ENCODE data around the gene CLCNKB. TPM values are rescaled to one million over a fixed set of nuclear protein-coding genes. Genes with fewer than 3 reads are reported as not detected.
A peak's percentile ranks its signal among the peaks of the same experiment; 100 is the strongest.

Gene CLCNKB
- total RNA-seq, 1 experiment from 2014 or later, result not detected

DNA sequence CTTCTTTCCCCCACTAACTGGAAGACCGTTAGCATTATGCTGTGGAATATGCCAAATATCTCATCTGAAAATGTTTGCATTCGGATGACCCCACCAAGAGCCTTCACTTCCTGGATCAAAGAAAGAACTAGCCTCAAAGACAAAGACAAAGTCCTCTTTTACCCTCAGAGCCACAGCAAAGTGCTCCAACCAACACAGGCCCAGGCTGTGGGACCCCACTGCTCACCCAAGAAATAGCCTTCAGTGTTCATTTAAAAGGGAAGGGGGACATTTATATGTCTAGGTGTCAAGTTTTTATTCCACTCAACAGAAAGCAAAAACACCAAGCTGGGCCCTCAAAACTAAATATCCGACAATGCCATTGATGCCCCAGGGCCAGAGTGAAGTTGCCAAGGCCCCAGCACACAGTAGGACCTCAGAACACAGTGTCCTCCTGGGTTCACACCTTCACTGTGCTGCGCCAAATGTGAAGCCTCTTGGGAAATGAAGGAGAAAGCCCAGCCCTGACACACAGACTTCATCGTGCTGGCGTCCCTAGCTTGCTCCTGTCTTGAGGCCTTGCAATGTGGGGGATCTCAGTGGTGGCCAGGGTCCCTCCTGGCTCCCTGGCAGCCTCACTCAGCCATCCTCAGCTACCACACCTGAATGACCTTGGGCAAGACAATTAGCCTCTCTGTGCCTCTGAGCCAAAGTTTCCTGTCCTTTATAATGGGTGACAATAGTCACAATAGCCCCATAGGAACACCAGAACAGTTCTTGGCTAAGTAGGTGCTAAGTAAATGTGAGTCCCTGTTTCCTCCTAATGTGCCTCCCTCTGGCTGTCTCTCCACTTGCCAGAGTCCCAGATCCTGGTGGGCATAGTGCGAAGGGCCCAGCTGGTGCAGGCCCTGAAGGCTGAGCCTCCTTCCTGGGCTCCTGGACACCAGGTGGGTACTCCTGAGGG is 11.3 kb downstream of the CLCNKB start:
- in situ Hi-C loops (cut with HindIII; ENCODE audit: low pct_unique_long_range_greater_than_20kb, low sequenced_read_pairs) (no loop called here), intact Hi-C loops (cut with micrococcal nuclease; ENCODE audit: unreplicated experiment) (no loop called here)
- Histone ChIP-seq H3K4me3 (ENCODE audit: low read depth in 2 of 2, low read length in 2 of 2) (no peak overlapping the region), H3K9me3 (ENCODE audit: control insufficient read depth, insufficient read depth, low read depth, low read length) (no peaks in the 10 kb centered on the region), H3K4me1 (ENCODE audit: control insufficient read depth, insufficient read depth, low read length) (no peaks in the 10 kb centered on the region), H3K27me3 (ENCODE audit: control insufficient read depth, insufficient read depth, low read length) (no peaks in the 10 kb centered on the region), H3K27ac (ENCODE audit: low read length) (no peak overlapping the region), H3K36me3 (ENCODE audit: control insufficient read depth, insufficient read depth, low read length) (no peaks in the 10 kb centered on the region)
- no peak for ATAC-seq
- no peak for DNase-seq (ENCODE audit: low read depth, low spot score)
- CTCF ChIA-PET, result no interaction called here
- TF ChIP-seq TCF7L2 (IDR thresholded peaks at IDR 0.05; ENCODE audit: low read depth, low read length) (no peak), SIN3A (IDR thresholded peaks at IDR 0.05; ENCODE audit: borderline replicate concordance, insufficient read depth, low read depth, low read length) (no peak), POLR2AphosphoS5 (IDR thresholded peaks at IDR 0.05; ENCODE audit: low read depth, low read length) (no peak)
- TF ChIP-seq, protein P1, sequence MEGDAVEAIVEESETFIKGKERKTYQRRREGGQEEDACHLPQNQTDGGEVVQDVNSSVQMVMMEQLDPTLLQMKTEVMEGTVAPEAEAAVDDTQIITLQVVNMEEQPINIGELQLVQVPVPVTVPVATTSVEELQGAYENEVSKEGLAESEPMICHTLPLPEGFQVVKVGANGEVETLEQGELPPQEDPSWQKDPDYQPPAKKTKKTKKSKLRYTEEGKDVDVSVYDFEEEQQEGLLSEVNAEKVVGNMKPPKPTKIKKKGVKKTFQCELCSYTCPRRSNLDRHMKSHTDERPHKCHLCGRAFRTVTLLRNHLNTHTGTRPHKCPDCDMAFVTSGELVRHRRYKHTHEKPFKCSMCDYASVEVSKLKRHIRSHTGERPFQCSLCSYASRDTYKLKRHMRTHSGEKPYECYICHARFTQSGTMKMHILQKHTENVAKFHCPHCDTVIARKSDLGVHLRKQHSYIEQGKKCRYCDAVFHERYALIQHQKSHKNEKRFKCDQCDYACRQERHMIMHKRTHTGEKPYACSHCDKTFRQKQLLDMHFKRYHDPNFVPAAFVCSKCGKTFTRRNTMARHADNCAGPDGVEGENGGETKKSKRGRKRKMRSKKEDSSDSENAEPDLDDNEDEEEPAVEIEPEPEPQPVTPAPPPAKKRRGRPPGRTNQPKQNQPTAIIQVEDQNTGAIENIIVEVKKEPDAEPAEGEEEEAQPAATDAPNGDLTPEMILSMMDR (IDR thresholded peaks at IDR 0.05), result no peak
- TF ChIP-seq, protein P2, sequence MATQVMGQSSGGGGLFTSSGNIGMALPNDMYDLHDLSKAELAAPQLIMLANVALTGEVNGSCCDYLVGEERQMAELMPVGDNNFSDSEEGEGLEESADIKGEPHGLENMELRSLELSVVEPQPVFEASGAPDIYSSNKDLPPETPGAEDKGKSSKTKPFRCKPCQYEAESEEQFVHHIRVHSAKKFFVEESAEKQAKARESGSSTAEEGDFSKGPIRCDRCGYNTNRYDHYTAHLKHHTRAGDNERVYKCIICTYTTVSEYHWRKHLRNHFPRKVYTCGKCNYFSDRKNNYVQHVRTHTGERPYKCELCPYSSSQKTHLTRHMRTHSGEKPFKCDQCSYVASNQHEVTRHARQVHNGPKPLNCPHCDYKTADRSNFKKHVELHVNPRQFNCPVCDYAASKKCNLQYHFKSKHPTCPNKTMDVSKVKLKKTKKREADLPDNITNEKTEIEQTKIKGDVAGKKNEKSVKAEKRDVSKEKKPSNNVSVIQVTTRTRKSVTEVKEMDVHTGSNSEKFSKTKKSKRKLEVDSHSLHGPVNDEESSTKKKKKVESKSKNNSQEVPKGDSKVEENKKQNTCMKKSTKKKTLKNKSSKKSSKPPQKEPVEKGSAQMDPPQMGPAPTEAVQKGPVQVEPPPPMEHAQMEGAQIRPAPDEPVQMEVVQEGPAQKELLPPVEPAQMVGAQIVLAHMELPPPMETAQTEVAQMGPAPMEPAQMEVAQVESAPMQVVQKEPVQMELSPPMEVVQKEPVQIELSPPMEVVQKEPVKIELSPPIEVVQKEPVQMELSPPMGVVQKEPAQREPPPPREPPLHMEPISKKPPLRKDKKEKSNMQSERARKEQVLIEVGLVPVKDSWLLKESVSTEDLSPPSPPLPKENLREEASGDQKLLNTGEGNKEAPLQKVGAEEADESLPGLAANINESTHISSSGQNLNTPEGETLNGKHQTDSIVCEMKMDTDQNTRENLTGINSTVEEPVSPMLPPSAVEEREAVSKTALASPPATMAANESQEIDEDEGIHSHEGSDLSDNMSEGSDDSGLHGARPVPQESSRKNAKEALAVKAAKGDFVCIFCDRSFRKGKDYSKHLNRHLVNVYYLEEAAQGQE (IDR thresholded peaks at IDR 0.05; ENCODE audit: insufficient read depth in 1 of 2, low read depth in 2 of 2, low read length in 1 of 2), result no peak
- no TSS peak for BruUV-seq (replicated peaks)
- POLR2A ChIA-PET, result interaction anchor here (0.6 kb wide), 1 partner anchor 10 kb away, joined by 5 read pairs; no protein-coding TSS in a partner anchor

DNA sequence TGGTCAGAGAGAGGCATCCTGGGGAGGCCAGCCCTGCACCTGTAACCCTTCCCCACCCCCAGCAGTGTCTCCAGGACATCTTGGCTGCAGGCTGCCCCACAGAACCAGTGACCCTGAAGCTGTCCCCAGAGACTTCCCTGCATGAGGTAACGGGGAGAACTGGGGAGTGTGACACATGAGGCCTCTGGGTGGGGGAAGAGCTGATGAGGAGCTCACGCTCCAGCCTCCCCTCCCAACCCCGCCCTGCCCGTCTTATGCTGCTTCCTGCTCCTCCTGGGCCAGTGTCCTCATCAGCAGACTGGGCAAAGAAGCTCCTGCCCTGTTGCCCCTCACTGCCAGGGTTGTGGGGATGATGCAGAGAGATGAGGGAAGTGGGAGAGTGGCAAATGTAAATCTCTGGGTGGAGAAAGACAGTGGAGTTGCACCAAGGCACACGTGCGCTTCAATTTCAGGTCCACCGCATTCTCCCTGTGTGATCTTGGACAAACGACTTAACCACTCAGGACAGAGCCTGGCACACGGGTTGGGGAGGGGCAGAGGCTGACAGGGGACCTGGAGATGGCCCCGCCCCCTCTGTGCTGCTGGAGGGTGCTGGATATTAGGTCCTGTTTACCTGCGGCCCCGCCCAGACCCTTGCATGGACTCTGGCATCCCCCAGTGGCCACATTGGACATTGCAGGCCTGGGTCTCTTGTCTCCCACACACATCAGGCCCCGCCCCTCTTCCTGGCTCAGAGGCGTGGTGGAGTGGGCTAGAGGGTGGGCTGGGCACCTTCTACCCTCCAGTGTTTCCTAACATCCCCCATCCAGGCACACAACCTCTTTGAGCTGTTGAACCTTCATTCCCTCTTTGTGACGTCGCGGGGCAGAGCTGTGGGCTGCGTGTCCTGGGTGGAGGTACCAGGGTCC is 12.3 kb downstream of the CLCNKB start:
- H3K36me3 ChIP-seq (ENCODE audit: control insufficient read depth, insufficient read depth, low read length), result no peaks in the 10 kb centered on the region
- CTCF ChIA-PET, result interaction anchor here (0.6 to 0.9 kb wide), 2 partner anchors 126 to 261 kb away, joined by 3 to 4 read pairs; no protein-coding TSS in a partner anchor
- H3K27ac ChIP-seq (ENCODE audit: low read length), result no peak overlapping the region
- TF ChIP-seq TCF7L2 (IDR thresholded peaks at IDR 0.05; ENCODE audit: low read depth, low read length) (no peak), POLR2AphosphoS5 (IDR thresholded peaks at IDR 0.05; ENCODE audit: low read depth, low read length) (no peak), SIN3A (IDR thresholded peaks at IDR 0.05; ENCODE audit: borderline replicate concordance, insufficient read depth, low read depth, low read length) (no peak)
- TF ChIP-seq, protein P2 (IDR thresholded peaks at IDR 0.05; ENCODE audit: insufficient read depth in 1 of 2, low read depth in 2 of 2, low read length in 1 of 2), result 0 out of 4 replicates have a peak, but pooled peaks of 1 of the 2 experiments have one; percentile 29
- TF ChIP-seq, protein P1 (IDR thresholded peaks at IDR 0.05), result peak; percentile 100
- POLR2A ChIA-PET, result no interaction called here
- no peak overlapping the region for H3K4me3 ChIP-seq (ENCODE audit: low read depth in 2 of 2, low read length in 2 of 2)
- ATAC-seq, result peak; percentile 88
- no TSS peak for BruUV-seq (replicated peaks)
- H3K9me3 ChIP-seq (ENCODE audit: control insufficient read depth, insufficient read depth, low read depth, low read length), result no peaks in the 10 kb centered on the region
- DNase-seq (ENCODE audit: low read depth, low spot score), result peak; percentile 76
- in situ Hi-C loops (cut with HindIII; ENCODE audit: low pct_unique_long_range_greater_than_20kb, low sequenced_read_pairs) (no loop called here), intact Hi-C loops (cut with micrococcal nuclease; ENCODE audit: unreplicated experiment) (loop anchor here (2.0 kb wide), 2 partner anchors 23 to 47 kb away; no protein-coding TSS in a partner anchor)
- H3K4me1 ChIP-seq (ENCODE audit: control insufficient read depth, insufficient read depth, low read length), result no peaks in the 10 kb centered on the region
- H3K27me3 ChIP-seq (ENCODE audit: control insufficient read depth, insufficient read depth, low read length), result no peaks in the 10 kb centered on the region
